HG03135 (cell line): ENCODE results near the gene HIRA.
A peak's percentile ranks its signal among the peaks of the same experiment; 100 is the strongest.
"Not testable (repeated sequence)": the region's sequence is repeated elsewhere in the genome, so short reads cannot be mapped to it uniquely, and the experiment has no call there.

Experiments
- ATAC-seq: cut with Tn5 transposase; IDR thresholded peaks from one replicate; pipeline ENCODE4 v1.9.1; 2021; ENCODE audit warnings: mild to moderate bottlenecking, moderate library complexity; ENCODE audit not compliant: unreplicated experiment

Gene HIRA

GRCh38 chr22:19445279-19445982, 13.9 kb upstream of the HIRA start:
- not testable (repeated sequence) for ATAC-seq

DNA sequence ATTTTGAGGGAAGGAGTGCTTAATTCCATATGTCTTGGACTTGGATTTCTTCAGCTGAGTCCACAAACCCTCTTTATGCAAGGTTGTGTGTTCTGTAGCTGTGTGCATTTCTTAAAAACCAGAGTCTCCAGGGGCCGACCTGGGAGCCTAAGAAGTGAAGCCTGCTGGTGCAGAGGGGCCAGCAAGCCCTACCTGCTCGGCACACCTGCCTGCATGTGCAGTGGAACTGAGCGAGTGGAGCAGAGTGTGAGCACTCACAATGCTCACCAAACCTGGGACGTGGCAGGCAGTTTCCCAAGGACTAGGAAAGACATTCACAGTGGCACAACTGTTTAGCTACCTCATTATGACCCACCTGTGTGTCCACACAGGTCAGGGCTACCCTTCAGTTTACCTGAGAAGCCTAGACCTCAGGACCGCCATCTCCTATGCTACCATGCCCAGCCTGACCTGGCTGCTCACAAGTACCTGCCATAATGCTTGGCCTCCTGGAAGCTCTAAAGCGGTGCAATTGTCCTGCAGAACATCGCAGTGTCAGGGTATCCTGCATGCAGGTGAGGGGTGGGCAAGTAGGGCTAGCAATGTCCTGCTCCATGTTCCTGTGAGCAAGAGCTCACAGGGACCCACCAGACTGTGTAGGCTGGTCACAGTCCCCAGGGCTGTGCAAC, 12.1 kb upstream of the HIRA start:
- ATAC-seq: no peak

- ATAC-seq: no peak
These were observed 10.6 kb upstream of the HIRA start for GRCh38 chr22:19442166-19442565.

- no peak for ATAC-seq
These were observed 9.1 kb upstream of the HIRA start for GRCh38 chr22:19440411-19441195.

DNA sequence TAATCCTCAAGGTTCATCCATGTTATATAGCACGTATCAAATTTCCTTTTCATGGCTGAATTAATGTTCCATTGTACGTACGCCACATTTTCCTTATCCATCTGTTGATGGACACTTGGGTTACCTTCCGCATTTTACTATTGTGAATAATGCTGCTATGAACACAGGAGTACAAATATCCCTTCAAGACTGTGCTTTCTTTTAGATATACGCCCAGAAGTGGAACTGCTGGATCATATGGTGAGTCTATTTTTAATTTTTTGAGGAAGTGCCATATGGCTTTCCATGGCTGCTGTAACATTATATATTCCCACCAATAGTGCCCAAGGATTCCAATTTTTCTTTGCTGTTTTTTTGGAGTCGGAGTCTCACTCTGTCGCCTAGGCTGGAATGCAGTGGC, 6.8 kb upstream of the HIRA start:
- no peak for ATAC-seq

GRCh38 chr22:19436444-19437161, 5.1 kb upstream of the HIRA start:
- not testable (repeated sequence) for ATAC-seq

DNA sequence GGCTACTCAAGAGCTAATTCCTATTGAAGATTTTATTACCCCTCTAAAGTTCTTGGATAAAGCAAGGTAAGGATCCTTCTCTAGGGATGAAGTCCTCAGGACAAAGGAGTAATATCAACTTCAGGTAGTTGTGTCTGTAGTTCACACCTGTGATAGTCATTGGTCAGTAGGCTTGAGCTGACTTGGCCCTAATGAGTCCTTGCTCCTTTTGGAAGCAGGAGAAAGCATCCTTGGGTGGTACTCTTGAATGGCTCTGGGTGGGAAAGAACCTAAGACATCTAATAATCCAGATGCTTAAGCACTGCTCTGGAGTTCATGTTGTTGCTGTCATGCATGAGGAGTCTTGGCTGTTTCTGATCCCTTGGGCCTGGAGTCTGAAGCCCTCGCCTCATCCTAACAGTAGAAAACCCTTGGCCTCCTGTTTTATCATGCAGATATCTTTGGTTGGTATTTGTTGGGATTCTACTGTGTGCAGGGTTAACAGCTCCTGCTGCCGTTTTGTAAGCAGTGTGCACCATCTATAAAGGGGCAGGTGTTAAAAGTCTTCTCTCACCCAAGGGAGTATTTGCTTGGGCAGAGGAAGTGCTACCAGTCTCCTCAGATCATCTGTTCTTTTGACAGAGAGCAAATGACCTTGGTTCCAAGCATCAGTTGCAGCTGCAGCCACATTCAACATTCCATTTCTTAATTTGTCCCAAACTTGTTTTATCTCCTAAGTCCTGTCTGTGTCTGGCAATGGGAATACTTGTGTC, 3.5 kb upstream of the HIRA start:
- ATAC-seq: no peak

DNA sequence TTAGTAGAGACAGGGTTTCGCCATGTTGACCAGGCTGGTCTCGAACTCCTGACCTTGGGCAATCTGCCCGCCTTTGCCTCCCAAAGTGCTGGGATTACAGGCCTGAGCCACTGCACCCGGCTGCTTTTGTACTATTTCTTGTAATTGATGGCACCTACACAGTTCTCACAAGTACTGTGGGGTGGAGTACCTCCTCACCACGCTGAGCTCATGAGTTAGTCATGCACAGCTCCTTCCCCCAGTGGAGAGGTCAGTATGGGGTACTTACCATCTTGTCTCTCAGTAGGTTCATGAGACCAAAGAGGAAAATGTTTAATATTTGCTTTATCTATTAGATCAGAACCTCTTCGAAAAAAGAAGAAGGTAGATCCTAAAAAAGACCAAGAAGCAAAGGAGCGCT, 2.9 kb upstream of the HIRA start:
- no peak for ATAC-seq

DNA sequence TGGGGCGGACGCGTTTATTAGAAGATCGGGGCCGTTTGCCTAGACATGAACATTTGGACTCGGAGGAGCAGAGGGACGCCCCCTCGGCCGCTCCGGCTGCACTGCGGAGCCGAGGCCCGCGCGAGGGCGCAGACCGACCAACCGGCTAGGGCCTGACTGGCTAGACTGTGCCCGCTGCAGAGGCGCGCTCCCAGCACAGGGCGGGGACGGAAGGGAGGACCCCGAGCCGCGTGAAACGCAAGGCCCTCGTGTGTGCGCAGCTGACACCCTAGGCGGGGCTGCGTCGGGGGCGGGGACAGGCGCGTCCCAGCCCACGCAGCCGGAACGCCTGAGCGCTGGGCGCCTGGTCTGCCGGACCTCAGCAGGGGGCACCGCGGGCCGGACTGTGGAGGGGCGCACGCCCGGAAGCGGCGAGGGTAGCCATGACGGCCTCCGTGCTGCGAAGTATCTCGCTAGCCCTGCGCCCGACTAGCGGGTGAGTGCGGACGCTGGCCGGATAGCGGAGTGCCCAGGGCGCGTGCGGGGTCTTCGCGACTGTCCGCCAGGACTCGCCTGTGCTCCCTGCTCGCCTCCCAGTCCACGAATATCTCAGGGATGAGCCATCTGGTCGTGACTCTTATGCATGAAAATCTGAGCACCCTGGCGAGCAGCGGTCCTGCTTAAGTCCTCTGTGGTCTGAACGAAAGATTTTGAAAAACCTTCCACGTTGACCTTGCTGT, 759 bp upstream of the HIRA start, which contains the start of gene MRPL40:
Gene MRPL40 (plus strand): TSS at position 413 of the 719 bp plus-strand sequence. CDS start 10 bp downstream, at position 423.
- peak; percentile 63 for ATAC-seq

DNA sequence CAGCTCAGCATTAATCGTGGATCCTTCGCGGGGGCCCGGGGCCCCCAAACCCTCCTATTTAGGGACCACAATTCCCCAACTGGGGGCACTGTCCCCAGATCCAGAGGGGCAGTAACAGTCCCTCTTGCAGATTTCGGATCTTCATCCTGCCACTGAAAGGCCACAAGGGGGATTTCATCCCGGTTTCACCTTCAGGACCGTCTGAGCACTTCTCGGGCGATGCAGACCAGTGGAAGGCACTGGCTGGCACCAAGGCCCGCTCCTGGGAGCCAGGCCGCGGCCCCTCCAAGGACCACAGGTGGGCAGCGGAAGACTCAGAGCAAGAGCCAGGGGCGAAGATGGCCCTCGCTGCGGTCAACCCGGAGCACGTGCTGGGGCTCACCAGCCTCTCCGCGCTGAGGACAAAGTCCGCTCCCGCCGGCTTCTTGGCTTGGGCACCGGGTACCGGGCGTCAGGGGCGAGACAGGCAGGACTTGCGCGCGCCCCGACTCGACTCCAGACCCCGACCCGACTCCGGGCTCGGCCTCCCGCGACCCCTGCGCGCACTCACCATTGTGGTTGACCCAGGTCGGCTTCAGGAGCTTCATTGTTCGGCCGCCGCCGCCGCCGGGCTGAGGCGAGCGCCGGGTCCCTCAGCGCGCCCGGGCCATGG, 517 bp downstream of the HIRA start:
- ATAC-seq: no peak

GRCh38 chr22:19429950-19430889, 1.3 kb downstream of the HIRA start:
- no peak for ATAC-seq

GRCh38 chr22:19424186-19424500, 7.4 kb downstream of the HIRA start:
- no peak for ATAC-seq

DNA sequence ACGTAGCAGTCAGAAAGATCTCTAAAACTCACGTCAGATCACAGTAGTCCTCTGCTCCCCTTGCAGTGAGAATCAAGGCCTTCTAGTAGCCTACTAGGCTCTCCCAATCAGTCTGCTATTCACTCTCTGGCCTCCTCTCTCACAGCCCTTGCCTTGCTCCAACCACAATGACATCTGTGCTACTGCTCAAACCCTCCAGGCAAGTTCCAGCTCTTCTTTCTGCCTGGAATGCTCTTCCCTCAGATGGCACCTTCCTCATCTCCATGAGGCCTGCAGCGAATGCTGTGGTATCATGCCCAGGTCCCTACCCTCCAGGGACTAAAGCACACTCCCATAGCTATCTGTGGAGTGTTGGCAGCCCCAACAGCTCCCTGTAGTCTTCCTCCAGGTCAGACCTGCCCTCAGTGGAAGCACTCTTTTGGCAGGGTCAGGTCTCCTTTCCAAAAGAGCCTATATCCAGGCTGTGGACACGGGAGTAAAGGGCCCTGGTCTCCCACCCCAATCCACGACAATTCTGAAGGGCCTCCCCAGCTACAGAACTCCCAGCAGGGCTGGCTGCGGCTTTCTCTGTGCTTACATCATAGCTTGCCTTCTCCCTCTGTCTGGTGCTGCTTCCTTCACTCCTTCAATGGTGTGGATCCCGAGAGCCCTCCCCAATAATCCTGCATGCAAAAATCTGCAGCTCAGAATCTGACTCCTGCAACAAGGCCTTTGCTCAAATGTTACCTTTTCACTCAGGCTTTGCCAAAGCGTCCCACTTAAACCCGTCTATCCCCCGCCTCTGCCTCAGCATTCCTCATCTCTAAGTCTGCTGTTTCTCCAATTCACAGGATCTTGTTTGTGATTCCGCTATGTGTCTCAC, 8.9 kb downstream of the HIRA start:
- ATAC-seq: no peak

DNA sequence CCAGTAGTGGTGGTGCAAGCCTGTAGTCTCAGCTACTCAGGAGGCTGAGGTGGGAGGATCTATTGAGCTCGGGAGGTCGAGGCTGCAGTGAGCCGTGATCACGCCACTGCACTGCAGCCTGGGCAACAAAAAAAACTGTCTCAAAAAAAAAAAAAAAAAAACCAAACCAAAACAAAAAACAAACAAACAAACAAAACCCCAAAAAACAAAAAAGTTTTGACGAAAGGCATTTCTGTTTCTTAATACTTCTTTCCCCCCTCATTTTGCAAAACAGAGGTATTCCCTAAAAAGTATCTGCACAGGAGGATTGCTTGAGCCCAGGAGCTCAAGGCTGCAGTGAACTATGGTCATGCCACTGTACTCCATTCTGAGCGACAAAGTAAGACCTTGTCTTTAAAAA, 11.2 kb downstream of the HIRA start:
- ATAC-seq: no peak

GRCh38 chr22:19419464-19420178, 11.9 kb downstream of the HIRA start:
- ATAC-seq: no peak

GRCh38 chr22:19419086-19419463, 12.5 kb downstream of the HIRA start:
- no peak for ATAC-seq

GRCh38 chr22:19412923-19413322, 18.6 kb downstream of the HIRA start:
- ATAC-seq: no peak
